H1 (cell line): ENCODE data around the gene IGFBP6. TPM values are rescaled to one million over a fixed set of nuclear protein-coding genes. Genes with fewer than 3 reads are reported as not detected.

Experiments used
- ASH2L ChIP-seq: fragments of 200-600, 300-600 bp; sonication (generic); IDR thresholded peaks from one replicate; pipeline ENCODE4 v1.7.1; 2017; ENCODE audit warnings: low read length
- BCL11A ChIP-seq, 2 experiments: IDR thresholded peaks; one replicate each; pipeline ENCODE4 v1.6.1; 2011; ENCODE audit warnings: low read depth in 2 of 2, low read length in 2 of 2, mild to moderate bottlenecking in 2 of 2
- BRCA1 ChIP-seq: IDR thresholded peaks from 2 replicates; pipeline ENCODE4 v1.6.1; 2012; ENCODE audit warnings: low read depth, low read length, improper control_type of control experiment
- EGR1 ChIP-seq: IDR thresholded peaks from 2 replicates; pipeline ENCODE4 v1.6.1; 2011; ENCODE audit warnings: low read depth, low read length, borderline replicate concordance
- GTF2F1 ChIP-seq: IDR thresholded peaks from 2 replicates; pipeline ENCODE4 v1.6.1; 2012; ENCODE audit warnings: low read depth, low read length, improper control_type of control experiment, borderline replicate concordance
- KDM5A ChIP-seq: fragments of 200-600 bp; IDR thresholded peaks from 2 replicates; pipeline ENCODE4 v1.7.1; 2012; ENCODE audit warnings: mild to moderate bottlenecking, low read length, inconsistent platforms, mixed read lengths
- SIRT6 ChIP-seq: IDR thresholded peaks from one replicate; pipeline ENCODE4 v1.7.1; 2012; ENCODE audit warnings: low read length, inconsistent platforms
- polyA plus RNA-seq, 7 experiments: library from polyadenylated mRNA; depleted of rRNA in 3 of 7; stranded (reverse) in 5 of 7; unstranded in 2 of 7; fragments of >200 nt in 5 of 7; fragments of 200-250 nt in 2 of 7; gene quantifications; 1 replicate in 5 of 7; 2 replicates in 1 of 7; 4 replicates in 1 of 7; pipeline versions ENCODE4 v1.2.1 to v1.2.3, GENCODE V29; 2011 to 2013; ENCODE audit warnings: missing spikeins in 2 of 7, mixed read lengths in 2 of 7
- total RNA-seq: library from RNA; stranded (reverse); fragmentation: NEBNext Ultra II Directional; extraction: Animal tissue kit (Norgen Biotek cat#: 25700); gene quantifications from 2 replicates; pipeline ENCODE4 v1.2.1, GENCODE V29; 2021

The IGFBP6 gene
- total and polyA plus RNA-seq, 2 of the 8 experiments (the other 6 are each of a cell fraction or from before 2014, with no cell fraction given), result 13.7 to 14.7 TPM

DNA sequence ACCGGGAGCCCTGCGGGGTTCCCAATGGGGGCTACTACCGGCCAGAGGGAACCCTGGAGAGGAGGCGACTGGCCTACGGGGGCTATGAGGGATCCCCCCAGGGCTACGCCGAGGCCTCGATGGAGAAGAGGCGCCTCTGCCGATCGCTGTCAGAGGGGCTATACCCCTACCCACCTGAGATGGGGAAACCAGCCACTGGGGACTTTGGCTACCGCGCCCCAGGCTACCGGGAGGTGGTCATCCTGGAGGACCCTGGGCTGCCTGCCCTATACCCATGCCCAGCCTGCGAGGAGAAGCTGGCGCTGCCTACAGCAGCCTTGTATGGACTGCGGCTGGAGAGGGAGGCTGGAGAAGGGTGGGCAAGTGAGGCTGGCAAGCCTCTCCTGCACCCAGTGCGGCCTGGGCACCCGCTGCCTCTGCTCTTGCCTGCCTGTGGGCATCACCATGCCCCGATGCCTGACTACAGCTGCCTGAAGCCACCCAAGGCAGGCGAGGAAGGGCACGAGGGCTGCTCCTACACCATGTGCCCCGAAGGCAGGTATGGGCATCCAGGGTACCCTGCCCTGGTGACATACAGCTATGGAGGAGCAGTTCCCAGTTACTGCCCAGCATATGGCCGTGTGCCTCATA lies 37.9 kb upstream of the IGFBP6 start (continued):
- no peak for TF ChIP-seq BCL11A (IDR thresholded peaks at IDR 0.05; ENCODE audit: low read depth in 2 of 2, low read length in 2 of 2)
- TF ChIP-seq GTF2F1, result no peak
- no peak for TF ChIP-seq ASH2L
- no peak for TF ChIP-seq EGR1
- no peak for TF ChIP-seq BRCA1
- TF ChIP-seq SIRT6, result no peak
- no peak for TF ChIP-seq KDM5A
